GM12892 (cell line): Measurements from ENCODE around the gene NUP37.

Source experiments
- POLR2A ChIP-seq: IDR thresholded peaks from 2 replicates; pipeline ENCODE4 v1.6.1; 2011; ENCODE audit warnings: low read depth, low read length, control low read depth
- POLR2AphosphoS5 ChIP-seq: IDR thresholded peaks from 2 replicates; pipeline ENCODE4 v1.6.1; 2011; ENCODE audit warnings: low read depth, low read length, control low read depth
- TAF1 ChIP-seq: IDR thresholded peaks from 2 replicates; pipeline ENCODE4 v1.6.1; 2011; ENCODE audit warnings: low read depth, mild to moderate bottlenecking, control low read depth, low read length, borderline replicate concordance

- TF ChIP-seq POLR2A, result no peak
- TF ChIP-seq TAF1, result no peak
- TF ChIP-seq POLR2AphosphoS5, result no peak
Measured at GRCh38 chr12:102144221-102144620, 24.3 kb upstream of the NUP37 start.
